ENCODE results near the gene PGAP1.

Gene PGAP1

DNA sequence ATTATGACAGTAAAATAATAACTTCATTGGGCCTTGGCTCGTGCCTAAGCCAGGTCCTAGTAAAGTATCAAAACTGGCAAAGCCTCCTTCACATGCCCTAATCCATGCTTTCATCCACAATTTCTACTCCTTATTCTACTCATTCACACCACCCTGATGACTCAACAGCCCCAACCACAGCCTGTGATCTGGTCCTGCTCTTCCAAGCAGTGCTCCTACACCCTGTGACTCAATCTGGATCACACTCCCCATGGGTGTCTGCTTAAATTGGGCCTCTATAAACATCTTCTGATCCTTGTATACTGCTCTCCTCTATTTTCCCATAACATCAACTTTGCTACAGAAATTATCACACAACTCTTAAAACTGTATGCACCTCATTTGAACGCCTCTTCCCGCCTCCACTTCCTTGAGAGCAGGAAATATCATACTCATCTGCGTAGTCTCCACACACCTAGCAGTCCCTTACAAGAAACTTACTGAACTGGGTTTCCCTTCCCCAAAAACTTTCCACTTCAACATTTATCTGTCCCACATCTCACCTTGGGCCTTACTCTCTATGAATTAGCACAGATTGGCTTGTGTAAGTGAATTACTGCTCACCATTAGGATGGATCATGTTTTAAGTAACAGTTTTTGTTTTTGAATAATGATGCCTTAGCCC, 142.9 kb downstream of the PGAP1 start:
- no peak for DNase-seq

All from NCI-H1694 treated with DMSO at 0.1 percent for 48 hours (cell line).